ENCODE results near the gene FTO.

FTO gene

DNA sequence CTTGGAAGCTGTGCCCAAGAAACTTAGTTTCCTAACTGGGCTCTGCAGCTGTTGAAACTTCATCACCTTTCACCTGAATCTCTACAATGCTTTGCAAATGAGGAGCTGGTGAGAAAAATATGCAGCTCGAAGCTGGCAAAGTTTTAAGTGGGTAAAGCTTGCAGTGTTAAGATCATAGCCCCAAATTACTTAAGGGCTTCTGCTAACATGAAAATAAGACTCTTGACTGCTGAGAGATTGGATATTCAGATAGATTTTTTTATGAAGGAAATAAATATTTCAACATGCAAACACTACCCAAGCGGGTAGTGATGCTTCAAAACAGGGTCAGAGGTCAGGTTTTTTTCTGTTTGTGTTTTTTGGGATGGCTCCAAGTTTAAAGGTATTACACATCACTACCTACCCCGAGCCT lies 278.7 kb downstream of the FTO start:
- no peak for DNase-seq (ENCODE audit: low read depth)
- no peak overlapping the region for H3K4me3 ChIP-seq (ENCODE audit: low read depth, low read length)
- TF ChIP-seq, protein P1, sequence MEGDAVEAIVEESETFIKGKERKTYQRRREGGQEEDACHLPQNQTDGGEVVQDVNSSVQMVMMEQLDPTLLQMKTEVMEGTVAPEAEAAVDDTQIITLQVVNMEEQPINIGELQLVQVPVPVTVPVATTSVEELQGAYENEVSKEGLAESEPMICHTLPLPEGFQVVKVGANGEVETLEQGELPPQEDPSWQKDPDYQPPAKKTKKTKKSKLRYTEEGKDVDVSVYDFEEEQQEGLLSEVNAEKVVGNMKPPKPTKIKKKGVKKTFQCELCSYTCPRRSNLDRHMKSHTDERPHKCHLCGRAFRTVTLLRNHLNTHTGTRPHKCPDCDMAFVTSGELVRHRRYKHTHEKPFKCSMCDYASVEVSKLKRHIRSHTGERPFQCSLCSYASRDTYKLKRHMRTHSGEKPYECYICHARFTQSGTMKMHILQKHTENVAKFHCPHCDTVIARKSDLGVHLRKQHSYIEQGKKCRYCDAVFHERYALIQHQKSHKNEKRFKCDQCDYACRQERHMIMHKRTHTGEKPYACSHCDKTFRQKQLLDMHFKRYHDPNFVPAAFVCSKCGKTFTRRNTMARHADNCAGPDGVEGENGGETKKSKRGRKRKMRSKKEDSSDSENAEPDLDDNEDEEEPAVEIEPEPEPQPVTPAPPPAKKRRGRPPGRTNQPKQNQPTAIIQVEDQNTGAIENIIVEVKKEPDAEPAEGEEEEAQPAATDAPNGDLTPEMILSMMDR (IDR thresholded peaks at IDR 0.05; ENCODE audit: low read depth, low read length, missing control alignments), result no peak

DNA sequence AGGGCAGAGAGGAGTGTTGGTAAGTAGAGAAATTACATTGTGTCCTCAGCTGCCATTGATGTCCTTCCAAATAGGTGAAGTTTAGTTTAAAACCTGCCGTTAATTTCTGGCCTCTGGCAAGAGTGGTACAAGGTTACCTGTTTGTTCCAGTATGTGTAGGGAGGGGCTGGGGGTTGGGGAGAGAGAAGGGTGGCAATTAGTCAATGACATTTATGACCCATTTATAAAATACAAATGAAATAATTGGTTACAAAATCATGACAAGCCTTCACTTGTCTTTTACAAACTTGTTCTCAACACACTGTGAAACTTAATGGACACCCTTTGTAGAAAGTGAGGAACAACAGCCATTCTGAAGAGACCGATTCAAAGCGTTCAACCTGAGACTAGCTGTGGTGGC lies 281.0 kb downstream of the FTO start:
- no peak overlapping the region for H3K4me3 ChIP-seq (ENCODE audit: low read depth, low read length)
- TF ChIP-seq, protein P1 (IDR thresholded peaks at IDR 0.05; ENCODE audit: low read depth, low read length, missing control alignments), result no peak
- no peak for DNase-seq (ENCODE audit: low read depth)

DNA sequence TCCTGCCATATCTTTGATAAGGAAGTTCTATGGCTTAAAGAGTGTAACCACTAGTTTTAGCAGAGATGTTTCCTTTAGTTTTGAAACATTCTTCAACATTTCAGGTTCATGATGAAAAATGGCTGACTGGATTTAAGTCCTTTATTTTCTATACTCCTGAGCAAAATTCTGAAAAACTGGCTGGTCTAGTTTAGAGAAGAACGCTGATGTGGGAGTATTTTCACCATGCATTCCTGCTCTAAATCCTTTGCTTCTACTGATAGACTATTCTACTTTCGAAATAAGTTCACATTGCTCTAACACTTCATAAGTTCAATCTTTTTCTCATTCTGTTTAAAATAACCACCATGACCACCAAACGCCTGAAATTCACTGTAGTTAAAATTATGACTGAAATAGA lies 281.9 kb downstream of the FTO start:
- TF ChIP-seq, protein P1 (IDR thresholded peaks at IDR 0.05; ENCODE audit: low read depth, low read length, missing control alignments), result no peak
- no peak overlapping the region for H3K4me3 ChIP-seq (ENCODE audit: low read depth, low read length)
- DNase-seq (ENCODE audit: low read depth), result no peak

DNA sequence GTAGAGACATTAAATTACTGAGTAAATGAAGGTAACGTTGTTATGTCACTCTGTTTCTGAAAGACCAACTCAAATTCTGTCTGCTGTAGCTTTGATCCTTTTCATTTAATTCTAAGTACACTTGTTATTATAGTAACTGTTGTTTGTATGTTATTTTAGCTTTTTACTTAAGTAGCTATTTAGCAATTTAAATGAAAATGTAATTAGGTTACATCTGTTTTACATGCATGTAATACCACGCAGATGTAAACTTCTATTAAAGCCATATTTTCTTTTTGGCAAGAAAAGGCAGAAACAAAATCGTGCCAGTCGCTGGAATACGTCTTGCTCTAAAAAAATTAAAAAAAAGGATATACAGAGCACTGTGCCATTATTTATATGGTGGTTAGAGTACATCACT lies 282.8 kb downstream of the FTO start:
- H3K4me3 ChIP-seq (ENCODE audit: low read depth, low read length), result no peak overlapping the region
- TF ChIP-seq, protein P1 (IDR thresholded peaks at IDR 0.05; ENCODE audit: low read depth, low read length, missing control alignments), result no peak
- no peak for DNase-seq (ENCODE audit: low read depth)

DNA sequence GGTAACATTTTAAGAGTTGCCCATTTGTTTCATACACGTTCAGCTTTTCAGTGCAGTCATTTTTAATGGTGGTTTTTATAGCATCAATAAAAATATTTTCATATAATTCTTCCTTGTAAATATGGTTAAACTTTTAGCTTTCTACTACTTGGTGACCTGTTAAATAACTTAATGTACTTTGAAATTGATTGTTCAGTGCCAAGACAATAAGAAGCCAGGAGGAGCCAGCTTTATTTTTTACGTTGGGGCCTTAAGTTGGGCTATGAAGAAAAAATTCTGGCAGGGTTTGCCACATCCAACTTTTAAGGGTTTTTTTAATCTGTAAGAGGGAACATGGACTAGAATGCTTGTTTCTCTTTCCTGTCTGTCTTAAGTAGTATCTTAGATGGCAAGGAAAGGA lies 284.2 kb downstream of the FTO start:
- TF ChIP-seq, protein P1 (IDR thresholded peaks at IDR 0.05; ENCODE audit: low read depth, low read length, missing control alignments), result no peak
- no peak overlapping the region for H3K4me3 ChIP-seq (ENCODE audit: low read depth, low read length)
- DNase-seq (ENCODE audit: low read depth), result no peak

DNA sequence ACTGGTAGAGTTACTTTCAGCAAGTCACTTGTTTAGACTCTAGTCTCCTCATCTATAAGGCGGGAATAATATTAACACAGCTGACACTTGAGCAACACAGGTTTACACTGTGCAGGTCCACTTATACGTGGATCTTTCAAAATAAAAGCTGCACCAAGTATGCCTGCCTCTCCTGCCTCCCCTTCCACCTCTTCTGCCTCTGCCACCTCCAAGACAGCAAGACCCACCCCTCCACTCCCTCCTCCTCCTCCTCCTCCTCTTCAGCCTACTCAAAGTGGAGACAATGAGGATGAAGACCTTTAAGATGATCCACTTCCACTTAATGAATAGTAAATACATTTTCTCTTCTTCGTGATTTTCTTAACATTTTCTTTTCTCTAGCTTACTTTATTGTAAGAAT lies 285.6 kb downstream of the FTO start:
- no peak for DNase-seq (ENCODE audit: low read depth)
- H3K4me3 ChIP-seq (ENCODE audit: low read depth, low read length), result no peak overlapping the region
- TF ChIP-seq, protein P1 (IDR thresholded peaks at IDR 0.05; ENCODE audit: low read depth, low read length, missing control alignments), result no peak

DNA sequence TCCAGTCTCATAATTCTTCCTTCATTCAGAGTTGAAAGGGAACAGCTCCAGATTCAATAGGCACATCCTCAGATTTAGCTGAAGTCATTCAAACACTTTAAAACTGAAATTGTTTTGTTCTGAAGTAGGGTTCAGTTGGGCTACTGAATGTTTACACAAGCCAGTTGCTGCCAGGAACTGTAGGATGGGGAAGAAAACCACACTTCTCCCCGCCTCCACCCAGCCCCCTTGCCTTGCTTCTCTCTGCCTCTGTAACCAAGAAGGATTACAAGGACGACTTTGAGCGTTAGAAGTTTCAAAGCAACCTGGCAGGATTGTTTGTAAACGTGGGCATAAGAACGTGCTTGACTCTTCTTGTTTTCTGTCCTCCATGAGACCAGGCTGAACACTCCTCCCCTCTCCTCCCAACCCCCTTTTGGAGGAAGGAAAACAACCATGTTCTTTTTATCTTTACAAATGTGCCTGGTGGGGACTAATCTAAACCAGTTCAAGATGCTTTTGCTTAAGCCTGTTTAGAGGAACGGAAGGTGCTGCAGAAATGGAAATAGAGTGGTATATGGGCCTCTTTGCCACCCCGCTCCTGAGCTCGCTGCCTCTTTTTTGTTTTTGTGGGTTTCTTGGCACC lies 287.9 kb downstream of the FTO start:
- no peak for DNase-seq (ENCODE audit: low read depth)
- TF ChIP-seq, protein P1 (IDR thresholded peaks at IDR 0.05; ENCODE audit: low read depth, low read length, missing control alignments), result no peak

More for the DNA sequence above, 287.9 kb downstream of the FTO start:
- no peak overlapping the region for H3K4me3 ChIP-seq (ENCODE audit: low read depth, low read length)
